RWPE2 (cell line): ENCODE measurements around the gene RIMBP2.

Source experiments
- ATAC-seq: fragments of 200-7000 bp; cut with Tn5 transposase; 3 replicates; pipeline ENCODE4 v1.9.1; 2021; ENCODE audit warnings: low read depth
- DNase-seq: peaks from one replicate; pipeline ENCODE4 v3.0.0-alpha.2; 2020; ENCODE audit warnings: low spot score
- H3K27ac ChIP-seq: fragments of 450-650 bp; 2 replicates; pipeline ENCODE4 v1.5.1; 2017; ENCODE audit warnings: mild to moderate bottlenecking; ENCODE audit not compliant: poor library complexity, severe bottlenecking
- H3K27me3 ChIP-seq: fragments of 250-450 bp; sonication (Bioruptor Pico); 2 replicates; pipeline ENCODE4 v1.5.1; 2021; ENCODE audit warnings: mild to moderate bottlenecking, moderate library complexity; ENCODE audit not compliant: insufficient read depth, poor library complexity, severe bottlenecking
- H3K36me3 ChIP-seq: fragments of 250-450 bp; sonication (Bioruptor Pico); 2 replicates; pipeline ENCODE4 v1.5.1; 2020; ENCODE audit warnings: low read depth, mild to moderate bottlenecking, moderate library complexity
- H3K4me1 ChIP-seq: fragments of 250-450 bp; sonication (Bioruptor Pico); 2 replicates; pipeline ENCODE4 v1.5.1; 2021; ENCODE audit warnings: mild to moderate bottlenecking, moderate library complexity; ENCODE audit not compliant: insufficient read depth, poor library complexity, severe bottlenecking
- H3K4me3 ChIP-seq: fragments of 250-450 bp; sonication (Bioruptor Pico); 2 replicates; pipeline ENCODE4 v1.5.1; 2021; ENCODE audit warnings: mild to moderate bottlenecking, moderate library complexity; ENCODE audit not compliant: severe bottlenecking
- H3K9me3 ChIP-seq: fragments of 250-450 bp; sonication (Bioruptor Pico); 2 replicates; pipeline ENCODE4 v1.5.1; 2021; ENCODE audit warnings: mild to moderate bottlenecking, moderate library complexity; ENCODE audit not compliant: severe bottlenecking
- CTCF ChIP-seq: fragments of 450-650 bp; IDR thresholded peaks from one replicate; pipeline ENCODE4 v1.5.1; 2017; ENCODE audit warnings: mild to moderate bottlenecking, moderate library complexity; ENCODE audit not compliant: poor library complexity, severe bottlenecking

Gene RIMBP2

GRCh38 chr12:130603396-130603965 is 112.6 kb downstream of the RIMBP2 start:
- DNase-seq = no peak
- ATAC-seq = no peak
- TF ChIP-seq CTCF = no peak
- no peaks in the 10 kb centered on the region for H3K36me3 ChIP-seq
- no peaks in the 10 kb centered on the region for H3K27me3 ChIP-seq
- no peaks in the 10 kb centered on the region for H3K4me1 ChIP-seq
- H3K4me3 ChIP-seq = no peak overlapping the region
- H3K27ac ChIP-seq = no peak overlapping the region
- no peaks in the 10 kb centered on the region for H3K9me3 ChIP-seq

GRCh38 chr12:130602251-130602650 is 113.8 kb downstream of the RIMBP2 start:
- no peaks in the 10 kb centered on the region for H3K27me3 ChIP-seq
- H3K4me3 ChIP-seq = no peak overlapping the region
- H3K36me3 ChIP-seq = no peaks in the 10 kb centered on the region
- H3K9me3 ChIP-seq = no peaks in the 10 kb centered on the region
- TF ChIP-seq CTCF = no peak
- no peak overlapping the region for H3K27ac ChIP-seq
- no peaks in the 10 kb centered on the region for H3K4me1 ChIP-seq
- no peak for ATAC-seq
- DNase-seq = no peak

- H3K4me1 ChIP-seq = no peaks in the 10 kb centered on the region
- no peaks in the 10 kb centered on the region for H3K9me3 ChIP-seq
- ATAC-seq = no peak
- H3K4me3 ChIP-seq = no peak overlapping the region
- no peaks in the 10 kb centered on the region for H3K27me3 ChIP-seq
- H3K36me3 ChIP-seq = no peaks in the 10 kb centered on the region
- H3K27ac ChIP-seq = no peak overlapping the region
- TF ChIP-seq CTCF = no peak
- no peak for DNase-seq
Measured at GRCh38 chr12:130601327-130601726, 114.8 kb downstream of the RIMBP2 start.

GRCh38 chr12:130596241-130596640 is 119.9 kb downstream of the RIMBP2 start:
- no peak overlapping the region for H3K27ac ChIP-seq
- H3K4me3 ChIP-seq = no peak overlapping the region
- TF ChIP-seq CTCF = no peak
- DNase-seq (no peak), ATAC-seq (no peak)
- no peaks in the 10 kb centered on the region for H3K9me3 ChIP-seq
- H3K27me3 ChIP-seq = peaks cover 3% of the 10 kb centered on the region
- H3K36me3 ChIP-seq = no peaks in the 10 kb centered on the region
- no peaks in the 10 kb centered on the region for H3K4me1 ChIP-seq

GRCh38 chr12:130595566-130595965 is 120.5 kb downstream of the RIMBP2 start:
- DNase-seq (no peak), ATAC-seq (no peak)
- Histone ChIP-seq H3K36me3 (no peaks in the 10 kb centered on the region), H3K4me1 (no peaks in the 10 kb centered on the region), H3K4me3 (no peak overlapping the region), H3K27ac (no peak overlapping the region), H3K9me3 (no peaks in the 10 kb centered on the region), H3K27me3 (peaks cover 3% of the 10 kb centered on the region)
- no peak for TF ChIP-seq CTCF
